ENCODE results near the gene C3.

C3 gene

DNA sequence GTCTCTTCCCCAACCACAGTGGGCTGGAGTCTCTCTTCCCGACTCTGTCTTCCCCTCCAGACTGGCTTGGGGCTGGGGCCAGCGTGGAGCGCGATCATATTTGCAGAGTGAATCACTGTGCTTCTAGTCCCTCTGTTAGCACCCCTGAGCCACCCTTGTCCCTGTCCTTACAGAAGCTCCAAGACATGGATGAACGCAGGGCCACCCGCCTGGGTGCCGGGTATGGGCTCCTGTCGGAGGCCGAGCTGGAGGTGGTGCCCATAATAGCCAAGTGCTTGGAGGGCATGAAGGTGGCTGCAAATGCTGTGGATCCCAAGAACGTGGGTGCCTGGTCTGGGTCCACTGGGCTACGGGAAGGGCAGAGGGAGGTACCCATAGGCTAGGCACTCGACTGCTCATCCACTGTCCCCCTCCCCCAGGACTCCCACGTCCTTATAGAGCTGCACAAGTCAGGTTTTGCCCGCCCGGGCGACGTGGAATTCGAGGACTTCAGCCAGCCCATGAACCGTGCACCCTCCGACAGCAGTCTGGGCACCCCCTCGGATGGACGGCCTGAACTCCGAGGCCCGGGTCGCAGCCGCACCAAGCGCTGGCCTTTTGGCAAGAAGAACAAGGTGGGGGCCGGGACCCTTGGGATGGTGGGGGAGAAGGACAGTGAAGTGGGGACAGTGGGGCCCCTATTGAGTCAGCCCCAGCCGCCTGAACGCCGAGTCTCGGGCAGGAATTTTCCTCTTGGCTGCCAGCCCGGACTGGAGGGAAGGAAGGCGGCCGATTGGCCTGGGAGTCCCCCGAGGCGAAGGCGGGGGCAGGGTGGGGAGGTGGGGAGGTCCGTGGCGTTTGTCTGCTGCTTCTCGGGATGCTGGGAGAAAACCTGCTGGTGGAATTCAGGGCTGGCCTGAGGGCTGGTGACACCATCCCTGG, 24.2 kb upstream of the C3 start:
- peak; percentile 94 for DNase-seq (ENCODE audit: low spot score)

GRCh38 chr19:6743714-6744380, 23.4 kb upstream of the C3 start:
- DNase-seq (ENCODE audit: low spot score), result no peak

GRCh38 chr19:6743066-6743465, 22.6 kb upstream of the C3 start:
- DNase-seq (ENCODE audit: low spot score), result no peak

GRCh38 chr19:6740589-6741343, 20.3 kb upstream of the C3 start:
- peak; percentile 44 for DNase-seq (ENCODE audit: low spot score)

DNA sequence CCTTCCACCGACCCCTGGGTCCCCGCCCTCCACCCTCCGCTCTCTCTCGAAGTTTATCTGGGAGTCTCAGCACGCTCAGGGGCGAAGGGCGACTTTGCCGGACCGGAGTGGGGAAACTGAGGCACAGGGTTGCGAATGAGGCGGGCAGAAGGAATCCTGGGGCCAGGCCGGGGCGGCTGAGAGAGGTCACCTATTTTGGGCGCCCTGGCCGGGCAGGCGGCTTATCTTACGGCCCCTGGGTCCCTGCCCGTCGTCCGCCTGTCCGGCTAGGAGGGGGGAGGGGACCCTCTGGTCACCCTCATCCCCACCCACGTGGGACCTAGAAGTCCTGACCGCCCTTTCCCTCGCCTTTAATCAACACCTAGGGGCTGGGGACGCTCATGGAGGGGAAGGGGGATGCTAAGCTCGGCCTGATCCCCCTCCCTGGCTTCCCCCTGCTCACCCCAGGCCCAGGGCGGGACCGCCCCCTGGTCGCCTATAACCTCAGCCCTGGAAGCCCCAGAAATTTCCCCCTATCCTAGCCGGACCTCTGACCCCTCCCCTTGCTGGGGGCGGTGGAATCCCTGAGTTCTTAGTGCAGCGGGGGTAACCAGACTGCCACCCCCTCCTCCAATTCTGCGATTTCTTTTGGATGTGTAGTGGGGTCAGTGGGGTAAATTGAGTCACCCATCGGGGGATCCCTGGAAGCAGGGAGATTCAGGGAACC, 19.6 kb upstream of the C3 start:
- no peak for DNase-seq (ENCODE audit: low spot score)

GRCh38 chr19:6739390-6739882, 19.0 kb upstream of the C3 start, which contains the start of gene TRIP10:
Gene TRIP10 (plus strand): TSS chr19:6739680. CDS start chr19:6739762, 82 bp downstream.
- peak; percentile 94 for DNase-seq (ENCODE audit: low spot score)

DNA sequence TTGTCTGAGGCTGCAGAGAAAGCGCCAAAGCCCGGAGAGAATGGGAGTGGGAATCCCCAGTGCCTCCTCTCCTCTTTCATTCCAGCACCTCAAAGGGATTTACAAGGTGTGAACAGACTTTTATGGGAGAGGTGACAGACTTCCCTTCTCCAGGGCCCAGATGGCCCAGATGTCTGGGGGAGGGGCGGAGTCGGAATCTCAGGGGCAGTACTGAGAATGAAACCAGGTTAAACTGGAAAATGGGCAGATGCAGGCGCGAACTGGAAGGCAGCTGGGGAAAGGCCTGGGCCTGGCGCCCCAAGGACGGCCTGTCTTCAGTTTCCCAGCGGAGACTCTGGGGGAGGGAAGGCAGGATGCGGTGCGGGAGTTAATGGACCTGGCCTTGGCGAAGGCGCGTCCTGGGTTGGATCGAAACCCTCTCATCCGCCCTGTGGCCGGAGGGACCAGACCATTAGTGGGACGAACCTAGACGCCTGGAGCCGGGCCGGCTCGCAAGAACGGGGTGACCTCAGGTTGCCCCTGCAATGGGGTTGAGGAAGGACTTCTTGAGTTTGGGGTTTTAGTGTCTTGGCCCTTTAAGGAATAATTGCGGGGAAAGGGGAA, 18.4 kb upstream of the C3 start:
- no peak for DNase-seq (ENCODE audit: low spot score)

GRCh38 chr19:6737873-6738786, 17.7 kb upstream of the C3 start:
- peak; percentile 62 for DNase-seq (ENCODE audit: low spot score)

GRCh38 chr19:6737284-6737872, 16.9 kb upstream of the C3 start, which contains the start of gene GPR108:
Gene GPR108 (minus strand): TSS chr19:6737580. CDS start chr19:6737576, 4 bp downstream.
- DNase-seq (ENCODE audit: low spot score), result peak; percentile 99

GRCh38 chr19:6736917-6737283, 16.4 kb upstream of the C3 start:
- DNase-seq (ENCODE audit: low spot score), result no peak

DNA sequence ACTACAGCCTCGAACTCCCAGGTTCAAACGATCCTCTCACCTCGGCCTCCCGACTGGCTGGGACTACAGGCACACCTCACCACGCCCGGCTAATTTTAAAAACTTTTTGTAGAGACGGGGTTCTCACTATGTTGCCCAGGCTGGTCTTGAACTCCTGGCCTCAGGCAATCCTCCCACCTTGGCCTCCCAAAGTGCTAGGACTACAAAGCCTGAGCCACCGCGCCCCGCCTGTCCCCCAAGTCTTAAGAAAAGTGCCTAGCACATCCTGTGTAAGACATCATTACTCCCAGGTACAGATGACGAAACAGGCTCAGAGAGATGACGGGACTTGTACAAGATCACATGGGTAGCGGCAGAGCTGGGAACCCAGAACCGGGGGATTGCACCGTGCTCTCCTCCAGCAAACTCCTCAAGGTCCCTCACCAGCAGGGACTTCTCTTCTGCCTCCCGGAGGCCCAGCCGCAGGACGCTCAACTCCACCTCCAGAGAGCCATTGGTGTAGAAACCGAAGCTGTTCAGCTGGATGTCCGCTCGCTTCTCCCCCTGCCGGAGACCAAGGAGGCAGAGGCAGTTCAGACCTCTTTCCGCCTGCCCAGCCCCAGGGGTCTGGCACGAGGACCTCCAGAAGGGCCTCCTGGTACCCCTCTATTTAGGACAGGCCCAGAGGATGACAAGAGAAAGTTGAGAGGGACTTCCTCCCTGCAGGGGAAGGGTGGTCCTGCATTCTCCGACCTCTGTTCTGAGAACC, 15.9 kb upstream of the C3 start:
- peak; percentile 86 for DNase-seq (ENCODE audit: low spot score)

DNA sequence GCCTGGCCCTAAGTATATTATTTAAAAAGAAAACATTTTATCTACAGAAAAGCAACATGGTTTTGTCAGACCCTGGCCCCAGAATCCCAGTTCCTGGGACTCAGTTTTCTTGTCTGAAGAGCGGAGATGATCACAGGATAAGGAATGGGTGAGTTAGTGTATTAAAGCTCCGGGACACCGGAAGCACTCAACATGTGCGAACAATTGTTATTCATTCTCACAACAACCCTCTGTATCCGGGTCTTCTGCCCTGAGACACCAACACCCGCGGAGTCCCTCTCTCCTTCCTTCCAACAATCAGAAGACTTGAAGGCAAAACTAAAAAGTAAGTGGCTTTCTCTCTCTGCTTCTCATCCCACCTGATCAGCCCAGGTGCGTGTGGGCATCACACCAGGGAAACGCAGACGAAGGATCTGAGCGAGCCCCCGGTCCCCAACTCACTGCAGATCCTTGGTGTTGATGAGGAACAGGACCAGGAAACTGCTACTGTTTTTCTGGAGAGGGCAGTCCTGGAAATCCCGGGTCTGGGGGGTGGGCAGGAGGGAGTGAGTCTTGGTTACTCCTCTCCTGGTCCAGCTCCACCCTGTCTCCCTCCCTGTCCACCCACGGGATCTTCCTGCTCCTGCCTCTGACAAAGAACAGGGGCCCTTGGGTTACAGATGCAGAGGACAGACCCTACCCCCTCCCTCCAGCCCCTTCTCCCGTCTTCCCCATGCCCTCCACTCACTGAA, 14.9 kb upstream of the C3 start:
- no peak for DNase-seq (ENCODE audit: low spot score)

DNA sequence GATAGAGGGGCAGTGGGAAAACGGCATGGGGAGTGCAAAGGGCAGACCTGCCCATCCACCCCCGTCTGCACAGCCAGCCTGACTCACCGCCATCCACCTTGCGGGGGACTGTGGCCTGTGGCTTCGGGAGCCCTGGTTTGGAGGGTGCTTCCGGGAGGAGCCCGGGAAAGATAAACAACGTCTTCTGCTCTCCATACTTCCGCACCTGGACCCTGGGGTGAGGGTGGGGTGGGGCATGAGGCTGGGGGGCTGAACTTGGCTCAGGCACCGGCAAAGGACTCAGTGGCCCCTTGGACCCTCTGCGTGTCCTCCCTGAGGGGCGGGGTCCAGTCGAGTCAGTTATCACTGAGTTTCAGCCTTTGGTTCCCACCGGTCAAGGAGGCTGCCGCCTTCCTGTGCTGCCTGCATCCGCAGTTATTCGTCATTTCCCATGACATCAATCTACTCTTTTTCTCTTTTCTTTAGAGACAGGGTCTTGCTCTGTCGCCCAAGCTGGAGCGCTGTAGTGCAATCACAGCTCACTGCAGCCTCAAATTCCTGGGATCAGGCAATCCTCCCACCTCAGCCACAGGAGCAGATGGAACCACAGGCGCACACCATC, 13.7 kb upstream of the C3 start:
- no peak for DNase-seq (ENCODE audit: low spot score)

GRCh38 chr19:6733338-6734095, 13.1 kb upstream of the C3 start:
- no peak for DNase-seq (ENCODE audit: low spot score)

GRCh38 chr19:6732803-6733337, 12.4 kb upstream of the C3 start:
- no peak for DNase-seq (ENCODE audit: low spot score)

- no peak for DNase-seq (ENCODE audit: low spot score)
Measured at GRCh38 chr19:6731822-6732221, 11.4 kb upstream of the C3 start.

Measured in AG20443 (cell line).